HG02938 (cell line): ENCODE data around the gene TMEM255A.
A peak's percentile ranks its signal among the peaks of the same experiment; 100 is the strongest.

Experiments used
- ATAC-seq: cut with Tn5 transposase; IDR thresholded peaks from one replicate; pipeline ENCODE4 v1.9.1; 2021; ENCODE audit warnings: mild to moderate bottlenecking, moderate library complexity; ENCODE audit not compliant: unreplicated experiment

Gene TMEM255A

DNA sequence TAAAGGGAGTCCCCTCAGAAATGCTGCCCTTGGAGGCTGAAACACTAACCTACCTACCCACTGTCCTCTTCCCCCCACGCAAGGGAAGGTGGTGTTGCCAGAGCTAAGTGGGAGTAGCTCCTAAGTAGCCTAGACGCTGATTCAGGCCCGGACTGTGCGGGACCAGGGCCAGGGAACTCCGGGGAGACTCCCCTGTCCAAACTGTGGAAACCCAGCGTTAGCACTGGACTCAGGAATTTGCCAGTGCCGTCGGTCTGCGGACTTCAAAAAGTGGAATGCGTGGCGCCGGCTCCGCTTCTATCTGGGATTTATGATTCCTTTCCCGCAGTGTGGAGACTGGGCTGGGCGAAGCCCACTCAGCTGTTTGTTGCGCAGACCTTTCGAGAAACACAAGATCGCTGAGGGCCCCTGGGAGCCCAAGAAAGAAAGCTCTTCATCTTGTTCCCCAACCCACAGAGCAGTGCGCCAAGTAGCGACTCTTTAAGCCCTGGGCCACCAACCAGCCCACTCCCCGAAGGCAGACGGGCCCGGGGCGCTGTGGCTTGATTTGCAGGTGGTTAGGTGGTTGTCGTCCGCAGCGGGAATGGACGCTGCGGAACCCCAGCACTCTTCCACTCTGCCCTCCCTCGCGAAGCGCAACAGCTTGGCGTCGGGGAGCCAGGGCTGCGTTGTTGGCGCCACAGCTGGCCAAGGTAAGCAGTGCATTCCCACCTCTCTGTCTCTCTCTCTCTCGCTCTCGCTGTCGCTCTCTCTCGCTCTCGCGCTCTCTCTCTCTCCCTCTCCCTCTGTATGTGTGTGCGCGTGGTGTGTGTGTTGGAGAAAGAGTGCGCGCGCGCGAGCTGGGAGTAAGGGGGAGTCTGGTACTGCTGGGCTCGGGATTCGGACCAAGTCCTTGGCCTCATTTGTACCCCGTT lies 2.0 kb downstream of the TMEM255A start:
- peak; percentile 91 for ATAC-seq

DNA sequence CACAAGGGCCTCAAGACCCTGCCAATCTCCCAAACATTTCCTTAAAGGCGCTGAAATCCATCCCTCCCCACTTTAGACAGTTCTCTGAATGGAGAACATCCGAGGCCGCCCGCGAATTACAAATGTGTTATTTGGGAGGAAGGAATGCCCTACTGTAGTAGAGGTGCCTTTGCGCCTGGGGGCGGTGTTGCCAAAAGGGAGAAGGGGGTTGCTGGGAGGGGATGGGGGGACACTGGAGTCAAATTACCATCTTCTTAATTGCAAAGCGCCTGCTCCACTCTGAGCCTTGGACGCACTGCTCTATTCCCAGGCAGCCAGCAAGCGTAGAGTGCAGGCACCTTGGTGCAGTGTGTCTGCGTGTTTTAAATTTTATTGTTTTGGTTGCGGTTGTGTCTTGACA lies 2.7 kb downstream of the TMEM255A start:
- ATAC-seq, result no peak

DNA sequence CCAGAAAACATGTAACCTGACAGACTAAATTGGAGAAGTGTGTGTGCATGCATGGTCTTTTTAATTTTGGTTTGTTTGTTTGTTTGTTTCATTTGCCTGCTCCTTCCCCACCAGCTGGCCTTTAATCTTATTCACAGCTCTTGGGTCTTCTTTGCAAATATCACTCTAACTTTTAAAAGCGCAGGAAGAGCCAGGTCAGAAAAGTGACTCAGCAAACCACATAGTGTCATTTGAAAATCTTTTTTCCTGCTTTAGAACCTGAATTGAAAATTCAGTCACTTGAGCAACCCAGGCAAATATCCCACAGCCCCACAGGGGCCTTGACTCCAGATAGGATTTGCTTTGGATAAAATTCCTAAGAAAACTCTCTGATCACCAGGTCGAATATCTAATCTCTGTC lies 4.6 kb downstream of the TMEM255A start:
- no peak for ATAC-seq

DNA sequence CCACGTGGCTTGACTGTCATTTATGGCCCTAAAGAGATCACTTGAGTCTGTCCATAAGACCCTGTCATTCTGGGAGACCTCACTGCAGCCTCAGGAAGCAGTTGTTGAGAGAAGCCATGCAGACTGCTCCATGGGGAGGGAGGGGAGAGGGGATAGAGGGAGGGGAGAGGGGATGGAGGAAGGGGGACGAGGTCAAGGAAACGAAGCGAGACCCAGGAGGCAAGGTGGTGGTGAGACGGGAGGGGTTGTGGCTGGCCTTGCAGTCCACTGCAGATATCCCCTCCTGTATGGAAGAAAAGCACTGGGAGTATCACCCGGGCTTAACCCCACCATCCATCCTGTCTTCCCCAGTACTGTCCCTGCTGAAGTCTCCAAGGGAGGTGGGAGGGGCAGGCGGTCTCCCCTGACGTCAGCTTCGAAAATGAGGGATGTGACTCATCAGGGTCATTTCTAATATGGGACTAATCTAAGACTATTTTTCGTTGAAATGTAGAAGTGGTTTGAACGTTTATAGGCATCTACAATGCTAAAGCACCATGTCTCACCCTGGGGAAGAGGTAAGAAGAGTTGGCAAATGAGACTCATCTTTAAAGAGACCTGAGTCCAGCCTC lies 5.6 kb downstream of the TMEM255A start:
- no peak for ATAC-seq

DNA sequence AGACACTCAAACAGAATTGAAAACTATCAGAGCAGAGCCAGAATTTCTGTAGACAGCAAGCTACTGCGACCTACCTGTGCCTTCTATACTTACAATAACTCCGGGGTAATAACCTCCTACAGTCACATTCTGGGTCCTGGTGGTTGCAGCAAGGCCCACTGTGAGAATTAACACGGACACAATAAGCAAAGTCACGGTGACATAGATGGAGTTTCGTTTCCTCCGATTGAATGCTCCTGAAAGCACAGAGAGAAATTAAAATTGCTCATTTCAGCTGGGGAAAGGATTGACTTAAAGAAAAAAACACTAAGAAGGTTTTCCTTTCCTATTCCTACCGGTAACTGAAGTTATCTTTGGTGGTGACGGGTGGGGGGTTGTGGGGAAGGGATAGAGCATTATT lies 7.0 kb downstream of the TMEM255A start:
- no peak for ATAC-seq

DNA sequence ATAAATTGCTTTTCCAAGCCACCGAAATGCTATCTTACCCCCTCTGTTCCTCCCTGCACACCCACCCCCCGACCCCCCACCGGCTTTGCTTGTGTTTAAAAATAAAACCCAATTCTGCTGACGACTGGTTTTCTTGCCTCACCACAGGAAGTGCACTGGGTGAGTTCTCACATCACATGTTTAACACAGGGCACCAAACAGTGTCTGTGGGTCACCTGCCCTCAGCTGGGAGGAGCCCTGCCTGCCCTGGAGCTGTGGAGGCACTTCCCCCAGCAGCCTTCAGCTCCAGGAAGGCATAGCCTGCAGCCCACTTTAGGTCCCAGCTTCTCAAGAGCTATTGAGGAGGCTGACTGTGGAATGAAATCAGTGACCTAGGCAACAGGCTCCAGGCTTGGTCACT lies 8.8 kb downstream of the TMEM255A start:
- ATAC-seq, result peak; percentile 92

DNA sequence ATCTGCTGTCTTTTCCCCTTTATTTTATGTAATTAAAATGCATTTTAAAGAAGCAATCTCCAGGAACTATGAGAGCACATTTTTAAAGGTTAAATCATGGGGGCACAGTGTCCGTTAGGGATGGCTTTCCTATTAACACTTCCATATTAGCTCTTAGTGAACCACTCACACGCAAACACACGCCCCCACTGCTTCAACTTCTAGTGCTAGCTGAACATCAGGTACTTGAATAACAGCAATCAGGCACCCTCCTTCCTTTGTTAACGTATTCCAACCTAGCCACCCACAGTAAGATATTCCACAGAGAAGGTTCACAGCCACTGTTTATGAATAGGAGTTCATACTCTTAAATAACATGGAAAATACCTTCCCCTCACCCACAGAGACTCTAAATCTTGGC lies 9.3 kb downstream of the TMEM255A start:
- no peak for ATAC-seq

DNA sequence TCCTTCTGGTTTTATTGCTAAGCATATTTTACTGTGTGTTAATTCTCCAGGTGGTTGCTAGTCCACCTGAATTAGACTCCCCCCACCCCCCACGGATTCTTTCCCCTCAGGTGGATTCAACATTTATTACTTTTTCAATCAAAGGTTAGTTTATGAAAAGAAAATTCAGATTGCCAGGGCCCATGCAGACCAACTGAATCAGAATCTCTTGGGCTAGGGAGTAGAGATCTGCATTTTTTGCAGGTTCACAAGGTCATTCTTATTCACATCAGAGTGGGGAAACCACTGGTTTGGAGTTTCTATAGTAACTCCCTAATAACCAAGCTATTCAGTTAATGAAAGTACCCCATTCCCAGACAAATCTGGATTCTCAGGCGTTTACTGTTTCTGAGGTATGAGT lies 9.8 kb downstream of the TMEM255A start:
- ATAC-seq, result no peak

DNA sequence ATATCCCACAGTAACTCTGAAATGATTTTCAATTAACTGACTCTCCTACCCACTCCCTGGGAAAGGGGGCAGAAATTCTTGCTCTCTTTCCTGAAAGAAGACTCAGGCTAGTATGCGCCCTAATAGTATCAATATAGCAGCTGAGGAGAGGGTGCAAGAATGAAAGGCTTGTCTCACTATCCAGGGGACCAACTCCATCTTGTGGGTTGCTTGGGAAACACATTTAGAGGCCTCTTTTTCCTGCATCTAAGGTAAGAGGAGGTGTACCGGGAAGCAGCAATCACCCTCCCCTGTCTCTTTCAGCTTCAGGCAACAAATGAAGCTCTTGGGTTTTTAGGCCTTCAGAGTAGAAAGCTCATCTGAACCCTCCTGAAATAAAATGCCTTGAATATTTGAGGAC lies 11.3 kb downstream of the TMEM255A start:
- ATAC-seq, result no peak

DNA sequence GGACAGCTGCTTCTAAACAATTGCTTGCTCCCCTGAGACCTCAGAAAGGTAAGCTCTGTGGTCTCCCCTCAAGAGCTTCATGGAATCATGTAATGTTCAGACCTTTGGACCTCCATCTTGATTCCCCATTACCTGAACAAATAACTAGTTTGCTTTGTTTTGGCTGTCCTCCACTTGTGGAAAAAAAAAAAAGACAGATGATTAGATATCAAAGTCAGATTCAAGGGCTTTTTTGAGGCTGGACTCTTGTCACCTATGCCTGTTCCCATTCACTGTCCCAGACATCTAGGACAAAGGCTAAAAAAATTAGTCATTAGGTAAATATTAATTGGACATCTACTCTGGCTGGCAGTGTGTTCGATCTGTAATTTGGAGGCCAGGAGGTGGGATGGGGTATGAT lies 13.3 kb downstream of the TMEM255A start:
- ATAC-seq, result no peak

DNA sequence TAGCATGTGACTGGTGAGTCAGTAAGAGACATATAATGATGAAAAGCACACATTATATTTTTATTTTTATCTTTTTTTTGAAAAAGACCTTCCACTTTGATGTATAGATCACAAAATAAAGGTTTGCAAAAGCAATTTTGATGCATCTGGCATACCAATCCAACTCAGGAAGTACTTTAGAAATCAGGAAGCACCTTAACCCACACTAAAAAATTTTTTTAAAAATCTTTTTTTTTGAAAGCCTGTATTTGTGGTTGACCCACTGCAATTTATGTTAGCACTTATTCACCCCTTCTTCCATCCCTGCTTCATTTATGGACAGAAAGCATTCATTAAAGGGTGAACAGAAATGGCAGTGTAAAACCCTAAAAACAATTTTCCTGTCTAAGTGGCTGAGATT lies 16.6 kb downstream of the TMEM255A start:
- no peak for ATAC-seq

DNA sequence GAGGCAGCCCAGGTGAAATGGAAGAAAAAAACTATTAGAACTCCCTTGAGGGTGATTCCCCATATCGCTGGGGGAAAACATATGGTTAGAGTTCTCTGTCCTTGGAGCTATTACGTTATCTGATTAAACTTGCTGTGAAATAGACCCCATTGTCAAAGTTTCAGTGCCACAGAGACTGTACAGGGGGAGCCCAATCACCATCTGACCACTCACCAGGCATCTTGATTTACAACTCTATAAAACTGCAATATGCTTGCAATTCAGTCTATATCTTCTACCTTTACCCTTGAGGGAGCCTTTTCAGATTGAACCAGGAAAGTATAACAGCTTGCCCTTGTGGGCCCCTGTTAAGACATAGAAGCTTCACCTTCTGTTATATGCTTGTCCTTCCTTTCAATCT lies 18.2 kb downstream of the TMEM255A start:
- ATAC-seq, result no peak

DNA sequence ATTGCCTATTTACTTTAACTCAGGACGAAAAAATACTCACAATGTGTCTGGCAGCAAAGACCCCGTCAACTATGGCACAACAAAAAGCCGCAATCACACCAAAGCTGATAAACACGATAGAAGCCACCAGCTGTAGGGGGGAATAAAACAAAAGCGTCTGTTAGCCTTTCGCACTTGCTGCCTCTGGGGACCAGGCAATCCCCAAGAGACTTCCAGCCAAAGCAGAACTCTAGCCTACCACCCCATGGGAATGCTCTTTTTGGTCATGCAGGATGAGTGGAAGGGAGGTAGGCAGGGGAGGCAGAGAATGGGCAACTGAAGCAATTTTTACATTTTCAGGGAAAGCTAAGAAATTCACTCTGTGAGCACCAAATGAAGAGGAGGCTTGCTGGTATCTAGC lies 20.1 kb downstream of the TMEM255A start:
- no peak for ATAC-seq

DNA sequence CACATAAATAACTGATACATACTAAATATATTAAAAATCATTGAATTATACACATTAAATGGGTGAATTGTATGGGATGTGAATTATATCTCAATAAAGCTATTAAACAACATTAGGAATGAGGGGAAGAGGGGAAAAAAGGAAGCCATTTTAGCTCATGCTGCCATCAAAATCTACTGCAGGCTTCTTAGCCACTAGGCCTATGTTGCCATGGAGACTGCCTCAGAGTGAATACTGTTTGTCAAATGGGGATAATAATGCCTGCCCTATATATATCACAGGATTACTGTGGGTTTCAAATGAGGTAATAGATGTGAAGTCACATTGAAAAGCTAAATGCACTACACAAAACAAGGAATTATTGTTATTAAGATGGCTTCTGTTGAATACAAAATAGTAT lies 21.2 kb downstream of the TMEM255A start:
- no peak for ATAC-seq

DNA sequence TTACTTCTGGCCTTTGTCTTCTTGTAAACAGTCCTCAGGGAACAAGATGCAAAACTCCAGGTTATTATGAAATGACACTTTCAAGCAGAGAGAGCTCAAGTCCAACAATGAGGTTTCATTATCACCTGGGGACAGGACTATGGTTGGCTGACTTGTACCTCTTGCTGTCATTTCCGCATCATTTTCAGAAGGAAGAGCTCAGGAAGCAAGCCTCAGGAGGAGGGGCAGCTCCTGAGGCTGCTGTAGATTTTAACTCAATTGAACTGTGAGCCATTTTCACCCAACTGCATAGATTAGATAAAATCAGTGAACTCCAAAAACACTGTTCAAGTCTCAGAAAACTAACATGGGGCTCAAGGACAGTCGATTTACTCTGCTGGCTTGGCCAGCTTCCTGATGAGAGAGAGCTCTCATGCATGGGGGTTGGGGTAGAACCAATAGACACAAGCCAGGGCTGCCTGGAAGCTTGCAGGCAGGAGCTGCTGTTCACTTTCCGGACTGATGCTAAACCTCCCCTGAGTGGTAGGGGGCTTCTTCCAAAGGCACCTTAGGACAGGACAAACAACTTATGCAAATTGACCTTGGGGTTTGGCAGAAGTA lies 23.6 kb downstream of the TMEM255A start:
- peak; percentile 50 for ATAC-seq

DNA sequence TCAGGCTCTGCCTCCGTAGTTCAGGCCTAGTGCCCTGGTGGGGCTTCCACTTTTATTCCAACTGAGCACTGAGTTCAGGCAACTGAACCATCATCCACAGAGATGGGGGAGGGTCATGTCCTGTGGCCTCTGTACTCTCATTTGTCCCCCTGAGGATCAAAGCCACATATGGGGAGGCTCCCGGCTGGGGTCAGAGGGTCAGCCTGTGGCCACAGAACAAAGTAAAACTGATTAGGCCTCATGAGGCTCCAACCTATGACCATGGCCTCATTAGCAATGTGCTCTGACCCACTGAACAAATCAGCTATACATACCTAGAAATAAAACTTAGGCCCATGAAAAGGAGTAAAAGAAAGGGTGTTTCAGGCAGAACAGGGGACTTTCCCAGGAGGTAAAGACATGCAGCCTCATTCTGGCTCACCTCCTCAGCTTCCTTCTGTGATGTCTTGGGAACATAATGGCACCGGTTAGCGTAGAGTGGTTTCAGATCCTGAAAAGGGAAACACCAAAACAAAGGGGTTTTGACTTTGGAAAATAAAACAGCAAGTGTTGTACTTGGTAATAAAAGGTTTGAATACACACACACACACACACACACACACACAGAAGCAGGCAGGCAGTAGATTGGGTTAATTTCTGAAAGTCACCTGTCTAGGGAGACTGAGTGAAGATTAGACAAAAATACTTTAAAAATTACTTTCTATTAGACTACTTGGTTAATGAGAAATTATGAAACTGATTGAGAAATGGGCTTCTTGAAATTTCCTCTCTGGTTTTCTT lies 24.3 kb downstream of the TMEM255A start:
- peak; percentile 37 for ATAC-seq

DNA sequence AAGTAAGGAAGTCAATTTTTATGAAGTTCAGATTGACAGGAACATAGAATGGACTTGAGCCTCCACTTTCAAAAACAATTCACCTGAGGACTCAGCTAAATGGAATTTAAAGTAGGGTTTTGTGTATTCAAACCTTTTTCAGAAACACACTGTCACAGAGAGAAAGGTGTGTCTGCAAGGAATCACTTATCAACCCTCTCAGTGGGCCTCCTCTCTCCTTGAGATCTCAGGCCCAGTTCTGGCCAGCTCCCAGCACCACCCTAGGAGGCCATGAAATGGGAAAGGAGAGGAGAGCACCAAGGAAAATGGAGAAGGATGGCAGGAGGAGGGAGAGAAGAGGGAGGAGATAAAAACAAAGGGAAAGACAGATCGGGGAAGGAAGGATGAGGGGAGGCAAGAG lies 28.6 kb downstream of the TMEM255A start:
- ATAC-seq, result no peak

DNA sequence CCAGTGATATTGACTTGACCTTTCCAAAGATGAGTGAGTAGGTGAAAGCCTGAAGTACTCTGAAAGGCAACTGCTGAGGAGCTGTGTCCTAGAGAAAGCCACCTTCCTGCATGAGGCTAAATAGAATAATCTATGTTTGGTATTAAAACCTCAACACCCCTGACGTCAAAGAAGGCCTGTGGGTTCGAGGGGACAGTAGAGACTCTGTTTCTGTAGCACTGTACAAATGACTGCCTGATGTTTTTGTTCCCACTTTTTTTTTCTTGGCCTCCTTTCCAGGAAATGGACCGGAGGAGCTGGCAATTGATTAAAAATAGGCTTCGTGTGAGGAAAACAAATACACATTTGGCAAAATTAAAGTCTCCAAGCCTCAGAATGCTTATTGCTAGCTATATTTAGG lies 29.5 kb downstream of the TMEM255A start:
- no peak for ATAC-seq

DNA sequence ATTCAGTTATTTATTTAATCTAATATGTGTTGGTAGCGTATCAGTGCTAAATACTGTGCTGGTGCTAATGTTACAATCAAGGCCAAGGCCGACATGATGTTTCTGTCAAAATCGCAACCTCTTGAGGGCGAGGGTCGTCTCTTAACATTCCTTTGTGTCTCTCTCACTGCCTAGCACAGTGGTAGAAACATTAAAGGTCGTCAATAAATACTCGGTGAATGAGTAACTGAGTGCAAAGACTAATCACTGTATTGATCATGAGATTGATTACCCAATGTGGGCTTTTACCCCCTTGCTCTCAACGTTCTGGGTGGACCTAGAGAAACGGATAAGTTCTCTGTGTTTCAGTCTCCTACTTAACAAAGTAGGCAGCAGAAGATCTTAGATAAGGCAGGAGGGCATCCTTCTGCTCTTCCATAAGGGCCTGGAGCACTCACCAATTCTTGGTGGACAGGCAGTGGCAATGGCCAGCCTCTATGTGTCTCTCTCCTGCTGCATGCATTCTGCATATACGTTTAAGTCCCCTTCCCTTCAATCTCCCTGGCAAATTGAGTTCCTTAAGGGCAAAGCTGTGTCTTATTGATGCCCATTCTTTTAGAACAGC lies 30.1 kb downstream of the TMEM255A start:
- ATAC-seq, result no peak

DNA sequence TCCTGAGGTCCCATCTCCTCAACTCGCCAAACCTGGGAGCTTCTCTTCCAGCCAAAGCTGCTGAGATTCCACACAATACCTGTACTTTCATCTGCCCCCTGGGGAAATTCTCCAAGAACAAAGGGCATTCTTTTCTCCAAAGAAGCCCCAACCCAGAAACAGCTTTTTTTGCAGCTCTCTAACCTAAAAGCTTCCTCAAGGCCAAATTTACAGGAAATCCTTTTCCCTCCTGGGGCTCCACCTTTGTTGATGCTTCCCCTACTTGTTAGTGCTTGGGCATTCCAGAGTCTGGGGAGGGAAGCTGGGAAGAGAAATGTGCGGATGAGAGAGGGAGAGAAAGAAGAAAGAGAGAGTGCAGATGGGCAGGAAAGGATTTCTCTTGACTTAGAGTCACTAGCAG lies 36.3 kb downstream of the TMEM255A start:
- no peak for ATAC-seq

DNA sequence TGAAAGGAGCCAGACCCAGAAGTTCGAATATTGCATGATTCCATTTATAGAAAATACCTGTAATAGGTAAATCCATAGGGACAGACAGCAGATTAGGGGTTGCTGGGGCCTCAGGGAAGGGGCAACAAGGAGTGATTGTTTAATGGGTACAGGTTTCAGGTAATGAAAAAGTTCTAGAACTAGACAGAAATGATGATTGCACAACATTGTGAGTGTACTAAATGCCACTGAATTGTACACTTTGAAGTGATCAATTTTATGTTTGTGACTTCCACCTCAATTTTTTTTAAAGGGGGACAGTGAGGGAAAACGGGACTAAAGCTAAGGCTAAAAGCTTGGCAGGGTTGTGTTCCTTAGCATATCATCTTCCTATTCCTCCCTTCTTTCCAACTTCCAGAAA lies 37.1 kb downstream of the TMEM255A start:
- ATAC-seq, result no peak
